Adrenal gland (tissue), 12 donors: ENCODE data around the gene PDLIM7. TPM values are rescaled to one million over a fixed set of nuclear protein-coding genes. Genes with fewer than 3 reads are reported as not detected.

Source experiments
- DNase-seq, 7 donors: peaks; one replicate each; pipeline ENCODE4 v3.0.0-alpha.2; 2019 to 2020
- H3K27ac ChIP-seq, 5 donors: fragments of 200-600 bp; sonication (generic) in 4 of 5; 1 replicate in 3 of 5; 2 replicates in 2 of 5; pipeline versions ENCODE4 v1.5.1 to v1.8.0; 2016 to 2020; ENCODE audit warnings: mild to moderate bottlenecking in 1 of 5
- H3K27me3 ChIP-seq: fragments of 200-600 bp; 2 replicates; pipeline ENCODE4 v1.8.0; 2021
- H3K36me3 ChIP-seq, 2 donors: fragments of 200-600 bp; replicated peaks in 1 of 2; 1 replicate in 1 of 2; 2 replicates in 1 of 2; pipeline versions ENCODE4 v1.5.1 to v1.8.0; 2018 to 2022
- H3K4me1 ChIP-seq, 2 donors: fragments of 200-600 bp; replicated peaks in 1 of 2; 1 replicate in 1 of 2; 2 replicates in 1 of 2; pipeline versions ENCODE4 v1.5.1 to v1.8.0; 2018 to 2021
- H3K4me3 ChIP-seq, 4 donors: fragments of 200-600 bp; sonication (generic) in 3 of 4; one replicate each; pipeline ENCODE4 v1.5.1; 2016 to 2018
- H3K9me3 ChIP-seq, 3 donors: fragments of 200-600 bp; sonication (generic) in 1 of 3; replicated peaks in 1 of 3; 1 replicate in 2 of 3; 2 replicates in 1 of 3; pipeline versions ENCODE4 v1.5.1 to v1.8.0; 2016 to 2021
- POLR2A ChIP-seq, 2 donors: fragments of 450-650 bp; IDR thresholded peaks; one replicate each; pipeline ENCODE4 v1.6.1; 2017; ENCODE audit warnings: antibody characterized with exemption in 2 of 2, mild to moderate bottlenecking in 2 of 2, moderate library complexity in 1 of 2
- WGBS, 4 donors: extraction: QIAGEN DNeasy Blood & Tissue Kit in 2 of 4; methylation state at CpG; one replicate each; pipeline versions ENCODE4 v1.1.5 to v1.1.7; 2013 to 2017; 5-methylcytosine and 5-hydroxymethylcytosine counted together
- intact Hi-C, 2 donors: fragments of 100-400 bp; cut with DNase I; formaldehyde crosslinking; loops; one replicate each; pipeline versions ENCODE4 v1.14.1 to v1.15.0; 2022 to 2023
- polyA plus RNA-seq, 3 donors: library from polyadenylated mRNA; stranded (reverse); fragments of 200-250 nt in 2 of 3; fragments of 350-450 nt in 1 of 3; fragmentation: Illumina TruSeq in 1 of 3; extraction: RNeasy Lipid Tissue Mini Kit (QIAGEN cat#74804) in 1 of 3; gene quantifications; one replicate each; pipeline ENCODE4 v1.2.3, GENCODE V29; 2013 to 2014
- total RNA-seq, 9 donors: library from RNA; depleted of rRNA in 4 of 9; stranded (reverse); fragments of >200 nt in 4 of 9; fragments of 120-200 nt in 1 of 9; fragmentation: NEBNext Ultra II Directional in 1 of 9; extraction: Animal tissue kit (Norgen Biotek cat#: 25700) in 1 of 9; gene quantifications; one replicate each; pipeline versions ENCODE4 v1.1.0 to v1.2.4, GENCODE V29; 2013 to 2023
- TF ChIP-seq, protein P1 (sequence below), 6 experiments: fragments of 450-650 bp in 4 of 6; fragments of 200-600 bp in 2 of 6; sonication (generic) in 1 of 6; IDR thresholded peaks; 1 replicate in 5 of 6; 2 replicates in 1 of 6; pipeline versions ENCODE4 v1.5.1 to v1.8.0; 2016 to 2021; ENCODE audit warnings: antibody characterized with exemption in 6 of 6, mild to moderate bottlenecking in 2 of 6, moderate library complexity in 1 of 6
- donor health status: healthy with polysubstance abuse.
- donor health status: Bipolar disorder and iron deficiency.
- donor health status: DM: yes; HTN: yes; CAD: no.
- donor health status: DM: no; HTN: no; CAD: no.
- donor health status: DM: no; HTN: no; CAD: no.
- donor health status: DM: yes; HTN: yes; CAD: no.

Gene PDLIM7
- total and polyA plus RNA-seq, 12 donors = 6.5 to 246 (median 38.9) TPM

GRCh38 chr5:177452688-177453638 lies 44.4 kb downstream of the PDLIM7 start:
- Histone ChIP-seq H3K27ac (no peak overlapping the region), H3K9me3 (no peaks in the 10 kb centered on the region), H3K27me3 (no peaks in the 10 kb centered on the region), H3K4me1 (peaks cover 18 to 33% of the 10 kb centered on the region in 2 donors), H3K36me3 (no peaks in the 10 kb centered on the region), H3K4me3 (no peak overlapping the region)
- 74 to 86% (median 83%) methylated on average over 12 to 17 of the region's 17 CpGs for whole genome bisulfite sequencing, 4 donors
- intact Hi-C loops = loop anchor here in 1 of 2 donors (10.0 kb wide), 1 partner anchor 138 kb away; the partner anchor contains the start of gene MXD3
- peak in 1 of 7 donors; percentile 73 for DNase-seq
- TF ChIP-seq, protein P1, sequence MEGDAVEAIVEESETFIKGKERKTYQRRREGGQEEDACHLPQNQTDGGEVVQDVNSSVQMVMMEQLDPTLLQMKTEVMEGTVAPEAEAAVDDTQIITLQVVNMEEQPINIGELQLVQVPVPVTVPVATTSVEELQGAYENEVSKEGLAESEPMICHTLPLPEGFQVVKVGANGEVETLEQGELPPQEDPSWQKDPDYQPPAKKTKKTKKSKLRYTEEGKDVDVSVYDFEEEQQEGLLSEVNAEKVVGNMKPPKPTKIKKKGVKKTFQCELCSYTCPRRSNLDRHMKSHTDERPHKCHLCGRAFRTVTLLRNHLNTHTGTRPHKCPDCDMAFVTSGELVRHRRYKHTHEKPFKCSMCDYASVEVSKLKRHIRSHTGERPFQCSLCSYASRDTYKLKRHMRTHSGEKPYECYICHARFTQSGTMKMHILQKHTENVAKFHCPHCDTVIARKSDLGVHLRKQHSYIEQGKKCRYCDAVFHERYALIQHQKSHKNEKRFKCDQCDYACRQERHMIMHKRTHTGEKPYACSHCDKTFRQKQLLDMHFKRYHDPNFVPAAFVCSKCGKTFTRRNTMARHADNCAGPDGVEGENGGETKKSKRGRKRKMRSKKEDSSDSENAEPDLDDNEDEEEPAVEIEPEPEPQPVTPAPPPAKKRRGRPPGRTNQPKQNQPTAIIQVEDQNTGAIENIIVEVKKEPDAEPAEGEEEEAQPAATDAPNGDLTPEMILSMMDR (IDR thresholded peaks at IDR 0.05) = no peak
- TF ChIP-seq POLR2A (IDR thresholded peaks at IDR 0.05) = no peak

DNA sequence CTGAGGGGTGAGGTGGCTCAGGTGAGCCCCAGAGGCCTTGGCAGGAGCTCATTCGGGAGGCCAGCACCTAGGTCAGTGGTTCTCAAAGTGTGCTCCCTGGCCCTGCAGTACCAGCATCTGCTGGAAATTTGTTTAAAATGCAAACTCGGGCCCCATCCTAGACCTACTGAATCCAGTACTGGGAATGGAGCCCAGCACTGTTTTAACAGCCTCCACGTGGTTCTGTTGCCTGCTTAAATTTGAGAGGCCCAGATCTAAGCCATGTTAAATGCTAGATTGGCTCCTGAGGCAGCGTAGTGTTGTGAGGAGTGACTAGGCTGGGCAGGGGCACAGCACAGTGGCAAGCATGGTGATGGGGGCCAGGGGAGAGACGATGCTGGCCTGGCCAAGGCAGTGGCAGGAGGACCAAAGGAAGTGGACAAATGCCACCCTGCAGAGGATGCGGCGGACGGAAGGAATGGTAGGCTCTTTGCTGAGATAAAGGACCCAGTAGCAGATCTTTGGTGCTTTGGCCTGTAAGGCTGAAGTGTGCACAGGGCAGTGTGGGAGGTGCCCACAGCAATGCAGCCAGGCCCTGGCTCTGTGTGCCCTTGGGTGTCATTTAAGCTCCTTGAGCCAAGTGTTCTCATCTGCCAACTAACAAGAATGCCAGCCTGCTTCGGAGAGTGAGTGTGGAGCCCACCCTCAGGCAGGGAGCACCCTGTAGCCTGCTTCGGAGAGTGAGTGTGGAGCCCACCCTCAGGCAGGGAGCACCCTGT lies 46.6 kb downstream of the PDLIM7 start:
- H3K27ac ChIP-seq = no peak overlapping the region
- DNase-seq = no peak
- intact Hi-C loops = loop anchor here in 1 of 2 donors (10.0 kb wide), 1 partner anchor 136 kb away; the partner anchor contains the start of gene MXD3
- no peaks in the 10 kb centered on the region for H3K27me3 ChIP-seq
- H3K4me3 ChIP-seq = no peak overlapping the region
- WGBS, 4 donors = 85 to 94% (median 86%) methylated on average over 7 to 10 of the region's 10 CpGs
- TF ChIP-seq POLR2A (IDR thresholded peaks at IDR 0.05) = no peak
- TF ChIP-seq, protein P1 (IDR thresholded peaks at IDR 0.05) = no peak
- H3K36me3 ChIP-seq = no peaks in the 10 kb centered on the region
- H3K4me1 ChIP-seq = peaks cover 28 to 39% of the 10 kb centered on the region in 2 donors
- no peaks in the 10 kb centered on the region for H3K9me3 ChIP-seq

DNA sequence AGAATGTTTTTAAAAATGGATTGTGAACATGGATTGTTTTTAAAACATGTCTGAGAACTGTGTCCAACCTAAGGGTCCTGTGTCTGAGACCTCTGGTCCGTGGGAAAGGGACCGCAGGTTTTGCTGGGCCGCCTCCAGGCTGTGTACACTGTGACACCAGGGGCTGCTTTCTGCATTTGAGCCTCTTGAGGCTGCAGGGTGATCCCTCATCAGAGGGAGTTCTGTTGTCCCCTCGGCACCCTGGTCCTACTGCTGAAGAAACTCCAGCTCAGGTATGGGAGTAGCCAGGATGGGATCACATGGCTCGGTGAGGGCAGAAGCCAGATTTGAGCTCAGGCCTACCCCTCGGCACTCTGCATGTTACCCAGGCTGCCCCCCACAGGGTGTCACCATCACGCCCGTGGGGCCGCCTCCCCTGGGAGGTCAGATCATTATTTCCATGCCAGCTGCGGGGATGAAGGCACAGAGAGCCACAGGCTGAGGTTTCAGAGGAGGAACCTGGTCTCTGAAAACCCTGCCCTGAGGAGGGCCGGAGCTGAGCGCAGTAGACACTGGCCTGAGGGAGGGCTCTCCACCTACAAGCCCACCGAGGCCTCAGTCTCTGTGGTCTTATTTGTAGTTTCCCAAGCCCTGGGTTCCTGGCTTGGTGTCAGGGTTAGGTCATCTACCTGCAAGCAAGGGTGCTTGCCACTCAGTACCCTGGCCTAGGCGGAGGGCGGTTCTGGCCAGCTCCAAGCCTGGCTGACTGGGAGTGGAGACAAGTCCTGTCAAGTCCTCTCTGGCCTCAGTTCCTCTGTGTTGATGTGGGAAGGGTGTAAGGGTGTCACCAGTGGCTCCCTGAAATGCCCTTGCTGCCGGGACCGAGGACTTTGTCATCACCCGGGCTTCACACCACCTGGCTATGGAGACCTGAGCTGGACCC lies 48.0 kb downstream of the PDLIM7 start:
- H3K4me3 ChIP-seq = no peak overlapping the region
- no peaks in the 10 kb centered on the region for H3K9me3 ChIP-seq
- TF ChIP-seq POLR2A (IDR thresholded peaks at IDR 0.05) = no peak
- TF ChIP-seq, protein P1 (IDR thresholded peaks at IDR 0.05) = no peak
- H3K36me3 ChIP-seq = no peaks in the 10 kb centered on the region
- peaks cover 18 to 26% of the 10 kb centered on the region in 2 donors for H3K4me1 ChIP-seq
- intact Hi-C loops = loop anchor here in 1 of 2 donors (10.0 kb wide), 1 partner anchor 135 kb away; the partner anchor contains the start of gene MXD3
- no peak for DNase-seq
- H3K27ac ChIP-seq = no peak overlapping the region
- 90 to 97% (median 92%) methylated on average over 16 to 18 of the region's 18 CpGs for WGBS, 4 donors
- H3K27me3 ChIP-seq = no peaks in the 10 kb centered on the region
